Activated T-helper 9 cell treated with anti-CD3 and anti-CD28 coated beads, Interleukin-2, amount 50 U/mL, for 16 hours (primary cell): ENCODE results near the gene NLRP1.

Experiments used
- DNase-seq: peaks from one replicate; pipeline ENCODE4 v3.0.0-alpha.2; 2020; ENCODE audit warnings: low read depth

Gene NLRP1

DNA sequence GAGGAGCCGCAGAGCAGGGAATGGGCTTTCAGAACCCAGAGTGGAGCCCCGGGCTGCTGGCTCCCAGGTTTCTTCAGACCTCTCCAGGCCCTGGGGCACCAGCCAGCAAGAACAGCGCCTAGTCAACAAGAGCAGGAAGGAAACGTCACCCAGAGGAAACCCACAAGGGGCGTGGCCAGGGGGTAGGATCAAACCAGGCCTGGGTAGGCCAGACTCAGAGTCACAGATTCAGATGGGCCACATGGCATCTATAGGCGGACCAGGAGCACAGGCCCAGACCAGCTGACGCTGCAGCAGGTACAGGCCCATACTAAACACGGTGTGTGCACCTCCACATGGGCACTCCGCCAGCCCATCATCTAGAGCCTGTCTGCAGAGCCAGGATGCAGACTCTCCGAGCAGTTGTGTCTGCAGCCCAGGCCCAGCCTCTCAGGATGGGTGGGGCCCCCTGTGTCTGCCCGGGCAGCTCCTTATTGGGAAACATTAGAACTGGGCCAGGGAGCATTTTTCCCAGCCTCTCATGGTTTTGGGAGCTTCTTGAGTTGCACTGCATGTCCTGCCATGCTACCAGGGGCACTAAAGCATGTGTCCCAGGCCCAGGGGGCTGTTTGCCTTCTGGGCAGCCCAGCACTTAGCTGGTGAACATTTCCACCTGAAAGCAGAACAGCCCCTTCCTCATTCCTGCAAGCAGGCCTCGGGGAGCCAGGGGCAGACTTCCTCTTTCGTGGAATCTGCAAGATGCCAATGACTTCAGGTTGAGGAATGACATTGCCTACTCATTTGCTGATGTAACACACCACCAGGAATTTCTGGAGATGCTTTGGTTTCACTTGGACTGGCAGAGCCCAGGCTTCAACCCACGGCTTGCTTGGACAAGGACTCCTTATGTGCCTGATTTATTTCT, at the start of gene NLRP1:
Gene NLRP1 (minus strand): TSS at position 127 of the 904 bp plus-strand sequence. CDS start 552 bp downstream, outside the sequence.
- peak; percentile 87 for DNase-seq

DNA sequence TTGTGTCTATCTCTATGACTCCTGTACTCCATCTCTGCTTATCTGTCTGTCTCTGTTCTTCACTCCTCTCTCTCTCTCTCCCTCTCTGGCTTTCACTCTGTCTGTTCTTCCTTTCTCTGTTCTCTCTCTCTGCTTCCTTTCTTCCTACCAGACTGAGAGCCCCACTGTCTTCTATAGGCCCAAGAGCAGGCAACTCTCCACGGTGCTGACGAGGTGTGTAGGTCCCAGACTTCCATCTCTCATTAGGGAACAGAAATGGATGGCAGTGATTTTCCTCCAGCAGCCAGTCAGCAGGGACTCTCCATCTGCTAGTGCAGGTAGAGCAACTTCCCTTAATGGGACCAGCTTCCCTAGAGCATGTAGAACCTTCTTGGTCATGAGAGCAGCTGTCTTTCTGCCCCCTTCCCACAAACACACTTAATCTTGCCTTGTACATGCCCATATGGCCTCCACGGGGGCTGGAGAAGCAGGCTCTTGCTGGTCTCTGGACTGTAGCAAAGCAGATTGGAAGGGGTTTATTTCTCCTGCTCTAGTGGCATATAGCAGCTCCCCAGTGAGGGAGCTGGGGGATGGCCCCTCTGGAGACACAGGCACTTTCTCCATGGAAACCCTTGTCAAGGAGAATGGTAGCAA, 47.8 kb upstream of the NLRP1 start:
- no peak for DNase-seq

DNA sequence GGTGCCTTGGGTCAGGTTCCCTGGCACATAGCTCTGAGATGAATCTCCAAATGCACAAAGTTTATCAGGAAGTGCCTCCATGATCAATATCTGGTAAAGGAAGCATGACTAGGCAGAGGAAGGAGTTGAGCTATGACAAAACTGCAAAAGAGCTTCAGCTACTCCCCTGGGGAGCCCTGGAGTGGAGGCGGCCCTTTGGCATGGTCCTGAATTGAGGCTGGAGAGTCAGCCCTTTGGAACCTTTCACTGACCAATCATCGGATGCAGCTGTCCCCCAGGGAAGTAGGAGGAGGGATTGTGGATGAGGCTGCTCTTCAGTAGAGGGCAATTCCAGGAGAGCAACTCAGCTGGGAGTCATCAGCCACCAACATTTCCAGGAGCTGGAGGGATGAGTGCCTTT, 46.1 kb upstream of the NLRP1 start:
- DNase-seq = no peak

DNA sequence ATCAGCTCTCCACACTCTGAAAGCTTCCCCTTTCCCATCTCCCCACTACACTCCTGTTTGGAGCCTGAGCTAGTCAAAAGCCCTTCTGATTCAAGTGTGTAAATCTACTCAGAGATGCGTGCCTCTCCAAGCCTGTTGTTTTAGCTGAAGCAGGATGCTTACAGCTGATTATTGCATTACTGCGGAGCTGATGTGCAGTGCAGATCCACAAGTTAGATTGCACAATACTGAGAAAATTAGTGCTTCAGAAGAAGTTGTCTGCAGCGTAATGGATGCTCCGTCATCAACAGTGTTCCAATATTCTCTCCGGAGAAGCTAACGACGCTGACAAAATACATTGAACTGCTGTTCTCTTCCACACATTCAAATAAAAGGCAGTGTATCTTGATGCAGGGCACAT, 44.8 kb upstream of the NLRP1 start:
- no peak for DNase-seq

DNA sequence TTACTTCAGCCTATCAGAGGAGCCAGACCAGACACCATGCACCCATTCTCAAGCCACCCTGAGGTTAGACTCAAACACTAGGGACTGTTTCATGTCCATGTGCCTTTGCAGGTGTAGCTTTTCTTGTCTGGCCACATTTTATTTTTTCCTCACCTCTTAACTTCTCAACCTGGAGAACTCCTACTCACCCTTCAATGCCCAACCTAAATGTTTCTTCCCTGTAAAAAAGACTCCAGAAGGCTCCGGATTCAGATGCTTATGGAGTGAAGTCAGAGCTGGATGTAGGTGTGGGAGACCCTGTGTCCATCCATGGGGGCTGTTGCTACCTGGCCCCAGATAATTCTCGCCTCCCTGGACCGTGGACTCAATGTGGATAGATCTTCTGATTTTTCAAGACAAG, 44.0 kb upstream of the NLRP1 start:
- DNase-seq = no peak

DNA sequence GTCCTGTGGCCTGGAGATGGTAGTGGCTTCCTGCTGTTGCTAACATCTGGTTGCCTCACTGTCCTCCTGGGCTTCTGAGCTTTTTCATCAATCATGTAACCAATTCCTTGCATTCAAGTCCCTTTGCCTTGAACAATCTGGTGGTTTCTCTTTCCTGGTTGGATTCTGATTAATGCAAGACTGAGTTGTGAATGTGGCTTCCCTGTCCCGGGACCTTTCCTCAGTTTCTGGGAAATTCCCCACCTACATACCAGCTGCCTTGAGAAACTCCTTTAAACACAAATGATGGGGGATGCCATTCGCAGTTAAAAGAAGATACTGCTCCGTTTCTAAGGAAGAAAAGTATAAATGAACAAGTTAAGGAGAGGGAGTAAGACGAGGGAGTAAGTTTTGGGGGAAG, 39.9 kb upstream of the NLRP1 start:
- DNase-seq = no peak

DNA sequence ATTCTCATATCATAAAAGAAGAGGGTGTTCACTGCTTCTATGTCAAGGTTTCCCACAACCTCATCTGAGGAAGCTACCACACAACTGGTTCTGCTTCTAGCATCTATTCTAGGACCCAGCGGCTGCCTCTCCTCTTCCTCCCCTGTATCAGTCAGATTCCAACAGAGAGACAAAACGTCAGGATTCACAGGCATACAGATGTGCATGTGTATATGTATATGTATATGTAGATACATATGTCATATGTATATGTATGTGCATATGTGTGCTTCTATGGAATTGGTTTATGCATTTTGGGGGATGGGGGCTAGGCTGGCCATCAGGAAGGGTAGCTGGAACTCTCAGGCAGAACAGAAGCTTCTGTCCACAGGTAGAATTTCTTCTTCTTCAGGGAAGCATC, 37.4 kb upstream of the NLRP1 start:
- DNase-seq = no peak

DNA sequence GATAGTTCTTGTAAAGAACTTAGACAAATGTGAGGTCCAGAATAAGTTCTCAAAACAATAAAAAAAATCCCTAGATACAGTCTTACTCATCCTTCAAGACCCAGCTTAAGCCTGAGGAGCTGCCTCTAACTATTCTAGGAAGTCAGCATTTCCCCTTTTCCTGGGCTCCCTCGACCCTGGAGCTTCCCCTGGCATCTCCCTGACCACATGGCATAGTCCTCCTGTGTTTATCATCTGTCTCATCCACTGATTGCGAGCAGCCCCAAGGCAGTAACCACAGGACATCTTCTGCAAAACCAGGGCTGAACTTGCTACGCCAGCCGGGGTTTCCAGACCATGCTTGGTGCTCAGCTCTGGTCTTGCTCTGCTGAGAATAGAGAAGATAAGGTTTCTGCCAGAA, 36.7 kb upstream of the NLRP1 start:
- no peak for DNase-seq

DNA sequence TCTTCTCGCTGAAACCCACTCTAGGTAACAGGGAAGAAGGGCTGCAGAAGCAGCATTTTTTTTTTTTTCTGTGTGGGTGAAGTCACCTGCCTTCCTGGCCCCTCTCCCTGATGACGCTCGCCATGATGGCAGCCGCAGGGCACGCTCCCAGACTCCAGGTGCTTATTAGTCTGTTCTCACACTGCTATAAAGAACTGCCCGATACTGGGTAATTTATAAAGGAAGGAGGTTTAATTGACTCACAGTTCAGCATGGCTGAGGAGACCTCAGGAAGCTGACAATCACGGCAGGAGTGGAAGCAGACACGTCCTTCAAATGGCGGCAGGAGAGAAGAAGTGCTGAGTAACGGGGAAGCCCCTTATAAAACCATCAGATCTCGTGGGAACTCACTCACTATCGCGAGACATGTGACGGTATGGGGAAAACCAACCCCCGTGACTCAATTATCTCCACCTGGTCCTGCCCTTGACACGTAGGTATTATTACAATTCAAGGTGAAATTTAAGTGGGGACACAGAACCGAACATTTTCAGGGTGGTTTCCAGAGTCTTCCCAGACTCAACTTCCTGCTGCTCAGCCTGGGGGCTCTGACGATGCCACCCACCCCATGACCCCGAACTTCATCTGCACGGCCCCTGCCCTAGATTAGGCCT, 34.9 kb upstream of the NLRP1 start:
- no peak for DNase-seq

DNA sequence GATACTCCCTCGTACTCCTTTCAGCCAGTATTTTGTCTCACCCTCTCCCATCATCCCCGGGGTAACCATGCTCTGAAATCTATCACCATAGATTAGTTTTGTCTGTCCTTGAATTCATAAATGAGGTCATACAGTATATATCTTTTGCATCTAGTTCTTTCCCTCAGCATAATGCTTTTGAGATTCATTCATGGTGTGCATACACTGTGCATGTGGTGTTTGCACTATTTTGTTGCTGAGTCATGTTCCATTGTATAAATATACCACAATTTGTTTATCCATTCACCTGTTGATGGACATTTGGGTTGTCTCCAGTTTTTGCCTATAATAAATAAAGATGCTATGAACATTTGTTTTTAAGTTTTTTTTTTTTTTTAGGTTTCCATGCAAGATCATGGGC, 34.2 kb upstream of the NLRP1 start:
- no peak for DNase-seq

DNA sequence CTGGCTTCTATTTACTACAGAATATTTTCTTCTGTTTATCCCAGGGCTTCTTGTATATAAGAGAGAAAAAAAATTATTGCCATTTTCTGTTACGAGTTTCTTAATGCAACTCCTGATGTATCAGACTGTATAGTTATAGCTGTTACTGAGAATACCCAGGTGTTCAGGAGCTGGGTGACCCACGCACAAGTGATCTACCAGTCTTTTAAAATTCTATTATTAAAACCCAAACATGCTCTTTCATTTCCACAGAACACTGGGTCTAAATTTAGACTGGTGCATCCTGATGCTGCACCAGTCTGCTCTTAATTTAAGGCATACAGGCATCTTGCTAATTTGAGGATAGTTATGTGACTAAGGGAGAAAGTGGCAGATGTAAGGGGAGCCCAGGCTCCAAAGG, 31.2 kb upstream of the NLRP1 start:
- no peak for DNase-seq

DNA sequence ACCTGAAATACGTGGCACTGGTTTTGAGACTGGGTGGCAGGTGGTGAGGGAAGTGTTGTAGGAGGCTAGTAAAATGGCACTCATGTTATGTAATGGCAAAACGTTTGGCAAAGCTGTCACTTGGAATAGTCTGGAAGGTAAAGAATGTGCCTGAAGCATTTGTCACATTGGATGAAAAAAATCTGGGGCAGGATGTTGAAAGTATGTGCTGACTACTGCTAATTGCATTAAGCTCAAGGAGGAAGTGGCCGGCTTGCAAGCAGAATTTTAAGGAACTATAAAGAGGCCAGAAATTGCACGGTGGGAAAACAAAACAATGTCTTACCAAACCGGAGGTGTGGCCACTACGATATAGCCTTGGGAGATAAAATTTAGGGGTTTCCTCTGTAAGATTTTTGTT, 26.6 kb upstream of the NLRP1 start:
- no peak for DNase-seq

DNA sequence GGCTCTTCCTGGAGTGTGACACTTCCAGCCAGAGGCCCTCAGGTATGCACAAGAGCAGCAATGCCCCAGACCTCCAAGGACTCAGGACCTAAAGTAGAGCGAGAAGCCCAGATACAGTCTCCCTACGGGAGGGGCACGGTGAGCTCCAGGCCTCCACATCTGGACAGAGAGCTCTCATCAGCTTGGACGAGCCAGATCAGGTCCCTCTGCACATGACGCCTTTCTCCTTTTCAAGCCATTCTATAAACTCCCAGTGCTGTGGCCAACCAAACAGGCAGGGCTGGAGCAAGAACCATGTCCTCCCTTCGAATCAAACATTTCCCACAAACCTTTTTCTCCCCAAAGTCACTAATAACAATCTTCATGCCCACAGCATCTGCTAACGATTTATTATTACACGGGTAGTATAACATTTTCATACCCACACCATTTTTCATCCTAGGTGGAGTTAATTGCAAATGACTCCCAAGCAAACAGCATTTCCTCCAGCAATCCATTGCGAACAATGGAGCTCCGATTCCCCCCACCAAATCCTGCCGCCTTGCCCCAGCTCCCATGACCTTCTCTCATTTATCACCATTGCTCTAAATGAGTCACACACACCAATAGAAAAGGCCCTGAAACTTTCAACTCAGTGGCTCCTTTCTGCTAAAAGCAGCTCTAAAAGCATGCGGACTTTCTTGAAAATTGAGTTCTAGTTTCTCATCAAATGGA, 24.2 kb upstream of the NLRP1 start:
- DNase-seq = no peak

DNA sequence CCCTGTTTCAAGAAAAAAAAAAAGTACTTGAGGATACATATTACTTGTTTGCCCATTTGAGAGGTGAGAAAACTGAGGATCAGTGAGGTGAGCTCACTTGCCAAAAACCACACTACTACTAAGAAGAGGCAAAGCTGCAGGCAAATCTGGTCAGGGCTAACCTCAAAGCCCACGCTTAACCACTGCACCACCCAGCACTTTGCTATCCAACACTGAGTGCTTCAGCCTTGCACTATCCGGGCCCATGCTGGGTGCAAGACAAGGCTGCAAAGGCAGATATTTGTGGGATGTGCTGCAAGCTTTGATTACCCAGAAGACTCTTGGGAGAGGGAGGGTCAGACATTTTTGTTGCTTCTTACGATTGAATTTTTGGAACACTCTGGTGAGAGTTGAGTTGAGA, 23.6 kb upstream of the NLRP1 start:
- DNase-seq = no peak

DNA sequence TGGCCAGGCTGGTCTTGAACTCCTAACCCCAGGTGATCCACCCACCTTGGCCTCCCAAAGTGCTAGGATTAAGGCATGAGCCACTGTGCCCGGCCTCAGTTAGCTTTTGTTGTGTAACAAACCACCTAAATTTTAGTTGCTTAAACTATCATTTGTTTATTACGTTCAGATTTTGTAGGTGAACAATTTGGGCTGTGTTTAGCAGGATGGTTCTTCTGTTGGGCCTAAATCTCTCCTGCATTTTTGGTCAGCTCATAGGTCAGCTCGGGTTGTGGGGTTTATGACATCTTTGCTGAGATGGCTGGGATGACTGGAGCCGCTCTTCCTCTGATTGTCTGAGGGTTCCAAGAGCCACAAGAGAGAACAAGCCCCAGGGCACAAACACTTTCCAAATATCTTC, 21.1 kb upstream of the NLRP1 start:
- DNase-seq = no peak

DNA sequence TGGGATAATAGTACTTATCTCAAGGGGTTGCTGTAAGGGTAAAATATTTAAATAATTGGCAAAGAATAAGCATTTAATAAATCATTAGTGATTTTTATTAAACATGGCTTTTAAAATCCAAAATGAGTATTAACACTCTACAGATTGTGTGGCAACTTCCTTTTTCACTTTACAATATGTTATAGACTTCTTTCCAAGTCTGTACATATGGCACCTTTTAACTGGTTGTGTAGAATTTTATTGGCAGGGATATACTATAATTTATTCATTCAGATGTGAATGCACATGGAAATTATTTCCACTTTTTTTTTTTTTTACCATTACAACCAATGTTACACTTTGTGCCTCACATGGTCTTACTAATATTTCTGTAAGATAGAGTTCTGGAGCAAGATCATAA, 15.7 kb upstream of the NLRP1 start:
- no peak for DNase-seq

DNA sequence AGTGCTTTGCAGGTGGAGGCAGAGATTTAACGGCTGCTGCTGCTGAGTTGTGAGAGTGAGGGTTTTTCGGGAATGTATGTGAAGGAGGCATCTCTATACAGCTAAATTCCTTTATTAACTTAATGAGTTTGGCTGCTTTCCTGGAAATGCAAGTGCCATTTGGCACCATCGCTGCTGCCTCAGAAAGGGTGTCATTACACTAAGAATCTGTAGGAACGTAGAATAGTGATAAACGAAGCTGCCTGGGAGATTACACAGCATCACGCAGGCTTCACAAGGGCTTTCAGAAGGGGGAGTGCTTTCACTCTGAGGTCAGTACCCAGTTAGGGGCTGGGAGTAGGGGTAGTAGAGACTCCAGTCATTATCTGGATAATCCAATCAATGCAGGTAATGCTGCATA, 14.1 kb upstream of the NLRP1 start:
- DNase-seq = no peak

DNA sequence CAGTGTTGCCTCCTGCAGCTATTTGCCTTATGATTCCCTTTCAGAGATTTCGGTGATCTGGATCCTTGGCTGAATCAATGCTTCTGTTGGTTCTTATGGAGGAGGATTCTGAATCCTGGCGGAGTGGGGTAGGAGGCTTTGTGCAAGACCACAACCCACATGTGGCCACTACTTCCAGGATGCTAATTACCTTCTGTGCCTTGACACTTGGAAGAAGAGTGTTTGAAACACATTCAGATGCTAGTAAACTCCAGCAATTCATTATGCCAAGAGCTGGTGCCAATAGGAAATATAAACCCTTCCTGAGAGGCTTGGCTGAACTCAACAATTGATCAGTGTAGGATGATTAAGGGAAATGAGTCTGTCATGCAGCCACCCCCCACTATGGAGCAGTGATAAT, 12.1 kb upstream of the NLRP1 start:
- no peak for DNase-seq

DNA sequence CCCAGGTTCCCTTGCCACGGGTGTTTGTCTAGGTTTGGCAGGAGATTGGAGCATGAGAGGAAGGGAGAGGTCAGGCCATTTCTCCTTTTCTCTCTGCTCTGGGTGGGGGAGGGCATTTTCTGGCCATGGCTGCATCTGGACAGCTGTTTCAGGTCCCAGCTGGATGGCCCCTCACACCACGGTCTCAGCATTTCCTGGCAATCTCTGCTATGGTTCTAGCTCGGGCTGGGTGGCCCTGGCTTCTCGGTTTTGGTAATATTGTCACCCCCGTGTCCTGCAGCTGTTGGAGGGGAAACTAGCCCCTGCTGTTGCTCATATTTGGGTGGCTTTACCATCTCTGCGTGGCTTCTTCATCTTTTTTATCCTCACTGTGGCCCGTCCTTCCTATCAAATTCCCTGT, 11.5 kb upstream of the NLRP1 start:
- DNase-seq = no peak

DNA sequence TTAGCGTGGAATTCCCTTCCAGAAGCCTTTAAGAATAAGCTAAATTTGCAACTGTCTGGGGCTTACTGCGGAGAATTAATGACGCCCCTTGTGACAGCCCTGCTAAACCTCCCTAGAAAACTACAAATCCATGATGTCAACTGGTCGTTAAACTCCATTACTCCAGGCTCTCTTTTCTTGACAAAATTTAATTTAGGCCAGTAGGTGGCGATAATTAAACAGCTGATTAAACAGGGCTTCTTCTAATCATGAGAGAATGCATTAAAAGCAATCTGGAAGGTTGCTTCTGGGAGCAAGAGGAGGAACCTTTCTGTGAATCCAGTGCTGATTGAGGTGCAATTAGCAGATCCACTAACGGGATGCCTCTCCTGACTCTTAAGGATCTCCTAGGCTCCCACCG, 8.1 kb upstream of the NLRP1 start:
- DNase-seq = no peak

DNA sequence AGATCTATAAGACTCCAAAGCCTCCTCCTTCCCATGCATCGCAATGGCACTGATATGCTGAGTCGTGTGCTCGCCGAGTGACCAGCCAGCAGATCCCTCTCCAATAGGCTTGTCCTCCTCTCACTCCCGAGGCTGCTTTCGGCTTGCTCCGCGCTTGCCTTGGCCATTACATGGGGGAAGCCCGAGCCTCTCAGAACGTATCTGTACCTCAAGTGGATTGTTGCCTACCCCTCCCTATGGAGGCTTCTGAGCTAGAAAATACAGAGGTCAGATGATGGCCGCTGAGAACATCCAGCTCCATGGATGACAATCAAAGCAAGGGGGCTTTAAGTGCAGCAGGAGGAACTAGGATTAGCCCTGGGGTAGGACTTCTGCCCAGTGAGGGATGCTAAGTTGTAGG, 7.7 kb upstream of the NLRP1 start:
- no peak for DNase-seq

DNA sequence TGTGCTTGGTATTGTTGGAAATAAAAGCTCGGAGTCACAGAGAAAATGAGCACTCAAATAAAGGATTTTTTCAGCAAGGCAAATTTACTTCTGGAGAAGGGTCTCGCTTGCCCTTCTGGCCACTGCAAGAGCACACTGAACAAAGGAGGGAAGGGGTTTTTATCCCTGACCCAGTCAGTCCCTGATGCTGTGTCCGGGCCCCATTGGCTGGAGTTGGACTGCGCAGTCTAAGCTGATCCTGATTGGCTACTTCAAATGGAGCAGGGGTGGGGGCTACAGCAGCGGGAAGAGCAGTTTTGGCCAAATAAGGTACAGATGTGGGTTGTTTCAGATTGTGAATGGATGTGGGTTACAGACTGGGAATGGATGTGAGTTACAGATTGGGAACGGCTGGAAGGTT, 4.3 kb upstream of the NLRP1 start:
- DNase-seq = no peak
